ENCODE results near the gene CFAP54.

CFAP54 gene

GRCh38 chr12:96495841-96496545 is 6.6 kb downstream of the CFAP54 start:
- no peak for DNase-seq (ENCODE audit: low read depth)
- TF ChIP-seq CTCF (conservative IDR thresholded peaks at IDR 0.05; ENCODE audit: low read length) = no peak
- H3K4me3 ChIP-seq (ENCODE audit: low read length) = no peak overlapping the region

GRCh38 chr12:96496944-96497343 is 7.6 kb downstream of the CFAP54 start:
- H3K4me3 ChIP-seq (ENCODE audit: low read length) = no peak overlapping the region
- DNase-seq (ENCODE audit: low read depth) = no peak

GRCh38 chr12:96497855-96498254 is 8.5 kb downstream of the CFAP54 start:
- DNase-seq (ENCODE audit: low read depth) = peak; percentile 40
- no peak for TF ChIP-seq CTCF (conservative IDR thresholded peaks at IDR 0.05; ENCODE audit: low read length)
- no peak overlapping the region for H3K4me3 ChIP-seq (ENCODE audit: low read length)

More at GRCh38 chr12:96496944-96497343, 7.6 kb downstream of the CFAP54 start:
- TF ChIP-seq CTCF (conservative IDR thresholded peaks at IDR 0.05; ENCODE audit: low read length) = no peak

GRCh38 chr12:96500693-96501092 is 11.3 kb downstream of the CFAP54 start:
- DNase-seq (ENCODE audit: low read depth) = peak; percentile 37
- peak; percentile 40 for TF ChIP-seq CTCF (conservative IDR thresholded peaks at IDR 0.05; ENCODE audit: low read length)
- no peak overlapping the region for H3K4me3 ChIP-seq (ENCODE audit: low read length)

- H3K4me3 ChIP-seq (ENCODE audit: low read length) = no peak overlapping the region
- peak; percentile 67 for DNase-seq (ENCODE audit: low read depth)
- no peak for TF ChIP-seq CTCF (conservative IDR thresholded peaks at IDR 0.05; ENCODE audit: low read length)
Measured at GRCh38 chr12:96501133-96501761, 11.9 kb downstream of the CFAP54 start.

GRCh38 chr12:96501908-96502307 is 12.5 kb downstream of the CFAP54 start:
- DNase-seq (ENCODE audit: low read depth) = no peak
- no peak for TF ChIP-seq CTCF (conservative IDR thresholded peaks at IDR 0.05; ENCODE audit: low read length)
- H3K4me3 ChIP-seq (ENCODE audit: low read length) = no peak overlapping the region

- H3K4me3 ChIP-seq (ENCODE audit: low read length) = no peak overlapping the region
- TF ChIP-seq CTCF (conservative IDR thresholded peaks at IDR 0.05; ENCODE audit: low read length) = no peak
- DNase-seq (ENCODE audit: low read depth) = no peak
Measured at GRCh38 chr12:96502477-96502876, 13.1 kb downstream of the CFAP54 start.

Measured in AG10803 (cell line).